Measurements from ENCODE around the gene IGFN1. TPM values are rescaled to one million over a fixed set of nuclear protein-coding genes. Genes with fewer than 3 reads are reported as not detected.
"Not testable (repeated sequence)": the region's sequence is repeated elsewhere in the genome, so short reads cannot be mapped to it uniquely, and the experiment has no call there.

Gene IGFN1
- total RNA-seq, 1 donor from 2014 or later: 0.86 TPM

GRCh38 chr1:201153474-201154388, 36.9 kb upstream of the IGFN1 start:
- no peak for DNase-seq (ENCODE audit: low read depth)

DNA sequence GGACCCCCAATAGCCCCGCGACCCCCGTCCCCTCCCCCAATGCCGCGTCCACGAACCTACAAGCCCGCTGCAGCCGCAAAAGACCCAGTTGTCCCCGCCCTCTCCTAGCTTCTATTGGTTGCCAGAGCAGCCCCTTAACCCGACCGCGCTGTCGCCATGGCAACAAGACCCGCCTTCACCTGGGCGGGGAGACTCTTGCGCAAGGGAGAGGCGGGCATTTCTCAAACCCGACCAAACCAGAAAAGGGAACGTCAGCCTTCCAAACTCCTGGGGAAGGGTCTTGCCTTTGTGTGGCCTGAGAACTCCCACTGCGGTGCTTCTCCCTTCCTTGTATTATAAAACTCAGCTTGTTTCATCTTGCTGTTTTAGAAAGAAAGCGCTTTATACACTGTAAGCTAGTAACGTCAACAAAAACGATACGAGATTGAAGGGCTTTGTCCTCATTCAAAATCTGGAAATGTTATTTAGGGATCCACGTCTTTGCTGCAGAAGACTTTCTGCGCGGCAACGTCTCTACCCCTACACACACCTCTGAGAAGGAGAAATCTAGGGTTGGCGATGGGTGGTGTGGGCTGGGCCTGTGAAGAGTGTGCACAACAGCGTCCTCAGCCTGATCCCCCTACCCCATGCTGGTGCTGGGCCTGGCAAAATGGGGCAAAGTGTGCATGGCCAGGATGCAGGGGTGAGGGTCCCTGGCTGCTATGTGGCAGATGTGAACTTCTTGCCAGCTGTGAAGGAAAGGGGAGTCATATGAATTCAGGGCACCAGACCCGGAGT, 36.0 kb upstream of the IGFN1 start, which contains the start of gene TMEM9:
Gene TMEM9, minus strand, starts transcription at position 86 of the 777 bp plus-strand sequence. CDS start 551 bp downstream, outside the sequence.
- no peak for DNase-seq (ENCODE audit: low read depth)
- TF ChIP-seq, protein P1, sequence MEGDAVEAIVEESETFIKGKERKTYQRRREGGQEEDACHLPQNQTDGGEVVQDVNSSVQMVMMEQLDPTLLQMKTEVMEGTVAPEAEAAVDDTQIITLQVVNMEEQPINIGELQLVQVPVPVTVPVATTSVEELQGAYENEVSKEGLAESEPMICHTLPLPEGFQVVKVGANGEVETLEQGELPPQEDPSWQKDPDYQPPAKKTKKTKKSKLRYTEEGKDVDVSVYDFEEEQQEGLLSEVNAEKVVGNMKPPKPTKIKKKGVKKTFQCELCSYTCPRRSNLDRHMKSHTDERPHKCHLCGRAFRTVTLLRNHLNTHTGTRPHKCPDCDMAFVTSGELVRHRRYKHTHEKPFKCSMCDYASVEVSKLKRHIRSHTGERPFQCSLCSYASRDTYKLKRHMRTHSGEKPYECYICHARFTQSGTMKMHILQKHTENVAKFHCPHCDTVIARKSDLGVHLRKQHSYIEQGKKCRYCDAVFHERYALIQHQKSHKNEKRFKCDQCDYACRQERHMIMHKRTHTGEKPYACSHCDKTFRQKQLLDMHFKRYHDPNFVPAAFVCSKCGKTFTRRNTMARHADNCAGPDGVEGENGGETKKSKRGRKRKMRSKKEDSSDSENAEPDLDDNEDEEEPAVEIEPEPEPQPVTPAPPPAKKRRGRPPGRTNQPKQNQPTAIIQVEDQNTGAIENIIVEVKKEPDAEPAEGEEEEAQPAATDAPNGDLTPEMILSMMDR (conservative IDR thresholded peaks at IDR 0.05; ENCODE audit: low read depth, low read length): no peak
- H3K4me3 ChIP-seq (ENCODE audit: low read depth, low read length): peak within 1 kb of the TSS; percentile 78

More at GRCh38 chr1:201153474-201154388, 36.9 kb upstream of the IGFN1 start:
- TF ChIP-seq, protein P1 (conservative IDR thresholded peaks at IDR 0.05; ENCODE audit: low read depth, low read length): no peak
- H3K4me3 ChIP-seq (ENCODE audit: low read depth, low read length): peak overlapping the region; percentile 78

DNA sequence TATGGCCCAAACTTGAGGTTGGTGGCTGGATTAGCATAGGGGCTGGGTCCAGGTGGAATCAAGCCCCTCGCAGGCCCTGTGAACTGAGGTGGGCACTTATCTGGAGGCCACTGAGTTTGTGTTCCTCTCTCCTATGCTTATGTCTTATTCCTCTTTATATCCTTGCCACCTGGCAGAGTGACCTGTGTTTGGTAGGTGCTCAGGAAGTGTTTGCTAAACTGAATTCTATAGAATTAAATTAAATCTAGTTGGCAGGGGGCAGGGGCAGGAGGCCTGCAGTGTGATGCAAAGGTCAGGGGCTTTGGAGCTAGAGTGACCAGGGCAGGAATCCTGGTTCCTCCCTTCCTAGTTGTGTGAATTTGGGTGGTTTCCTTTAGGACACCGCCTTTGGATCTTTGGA, 35.3 kb upstream of the IGFN1 start:
- TF ChIP-seq, protein P1 (conservative IDR thresholded peaks at IDR 0.05; ENCODE audit: low read depth, low read length): no peak
- no peak for DNase-seq (ENCODE audit: low read depth)
- no peak overlapping the region for H3K4me3 ChIP-seq (ENCODE audit: low read depth, low read length)

DNA sequence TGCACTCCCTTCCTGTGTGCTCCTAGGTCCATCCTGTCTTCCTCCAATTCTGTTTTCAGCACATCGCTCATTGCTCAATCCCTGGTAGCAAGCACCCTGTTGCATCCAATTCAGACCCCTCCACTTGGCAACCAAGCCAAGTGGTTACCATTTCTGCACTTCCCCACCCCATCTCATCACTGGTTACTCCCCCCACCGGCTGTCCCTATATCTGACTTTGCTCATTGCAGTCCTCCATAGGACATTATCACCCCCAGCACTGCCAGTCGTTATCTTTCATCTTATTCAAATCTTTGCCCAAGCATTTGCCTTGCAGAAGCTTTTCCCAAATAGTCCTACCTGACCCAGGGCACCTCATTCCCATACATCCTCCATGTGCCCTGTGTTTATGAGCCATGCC, 34.3 kb upstream of the IGFN1 start:
- H3K4me3 ChIP-seq (ENCODE audit: low read depth, low read length): no peak overlapping the region
- TF ChIP-seq, protein P1 (conservative IDR thresholded peaks at IDR 0.05; ENCODE audit: low read depth, low read length): no peak
- DNase-seq (ENCODE audit: low read depth): no peak

DNA sequence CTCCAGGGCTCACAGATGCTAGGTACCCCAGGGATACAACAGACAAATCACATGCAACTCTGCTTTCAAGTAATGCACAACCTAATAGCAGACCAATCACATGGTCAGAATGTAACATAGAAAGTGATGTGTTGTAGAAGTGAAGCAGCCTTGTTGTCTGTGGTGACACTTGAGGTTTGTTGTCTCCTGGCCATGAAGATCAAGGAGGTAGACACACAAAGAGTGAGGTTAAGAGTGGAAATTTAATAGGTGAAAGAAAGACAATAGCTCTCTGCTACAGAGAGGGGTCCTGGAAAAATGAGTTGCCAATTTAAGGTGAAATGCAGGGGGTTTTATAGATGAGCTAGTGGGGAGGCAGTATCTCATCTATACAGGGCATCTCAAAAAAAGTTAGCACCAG, 33.8 kb upstream of the IGFN1 start:
- no peak for DNase-seq (ENCODE audit: low read depth)
- TF ChIP-seq, protein P1 (conservative IDR thresholded peaks at IDR 0.05; ENCODE audit: low read depth, low read length): no peak
- H3K4me3 ChIP-seq (ENCODE audit: low read depth, low read length): no peak overlapping the region

DNA sequence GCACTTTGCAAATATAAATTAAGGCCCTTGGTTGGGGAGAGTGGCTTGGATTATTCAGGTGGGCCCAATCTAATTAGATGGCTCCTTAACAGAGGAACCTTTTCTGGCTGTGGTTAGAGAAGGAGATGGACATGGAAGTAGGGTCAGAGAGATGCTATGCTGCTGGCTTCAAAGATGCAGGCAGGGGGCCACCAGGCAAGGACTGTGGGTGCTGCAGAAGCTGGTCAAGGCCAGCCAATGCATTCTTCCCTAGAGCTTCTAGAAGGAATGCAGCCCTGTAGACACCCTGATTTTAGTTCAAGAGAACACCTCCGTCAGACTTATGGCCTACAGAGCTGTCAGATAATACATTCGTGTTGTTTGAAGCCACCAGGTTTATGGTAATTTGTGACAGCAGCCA, 32.7 kb upstream of the IGFN1 start:
- no peak overlapping the region for H3K4me3 ChIP-seq (ENCODE audit: low read depth, low read length)

DNA sequence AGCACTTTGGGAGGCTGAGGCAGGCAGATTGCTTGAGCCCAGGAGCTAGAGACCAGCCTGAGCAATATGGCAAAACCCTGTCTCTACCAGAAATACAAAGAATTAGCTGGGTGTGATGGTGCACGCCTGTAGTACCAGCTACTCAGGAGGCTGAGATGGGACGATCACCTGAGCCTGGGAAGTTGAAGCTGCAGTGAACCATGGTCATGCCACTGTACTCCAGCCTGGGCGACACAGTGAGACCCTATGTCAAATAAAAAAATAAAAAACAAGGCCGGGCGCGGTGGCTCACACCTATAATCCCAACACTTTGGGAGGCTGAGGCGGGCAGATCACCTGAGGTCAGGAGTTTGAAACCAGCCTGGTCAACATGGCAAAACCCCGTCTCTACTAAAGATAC, 27.6 kb upstream of the IGFN1 start:
- H3K4me3 ChIP-seq (ENCODE audit: low read depth, low read length); DNase-seq (ENCODE audit: low read depth): not testable (repeated sequence)

More for the DNA sequence above, 32.7 kb upstream of the IGFN1 start:
- no peak for DNase-seq (ENCODE audit: low read depth)
- TF ChIP-seq, protein P1 (conservative IDR thresholded peaks at IDR 0.05; ENCODE audit: low read depth, low read length): no peak
